DMS53 (cell line): ENCODE data around the gene PLA2G12A.

Source experiments
- DNase-seq: peaks from one replicate; lab custom pipeline; 2025; lab: John Stamatoyannopoulos, UW

Gene PLA2G12A

GRCh38 chr4:109729718-109730618 is at the start of gene PLA2G12A:
PLA2G12A (minus strand) TSS chr4:109730070; CDS start chr4:109729809, 261 bp downstream.
- DNase-seq, result peak; percentile 95

DNA sequence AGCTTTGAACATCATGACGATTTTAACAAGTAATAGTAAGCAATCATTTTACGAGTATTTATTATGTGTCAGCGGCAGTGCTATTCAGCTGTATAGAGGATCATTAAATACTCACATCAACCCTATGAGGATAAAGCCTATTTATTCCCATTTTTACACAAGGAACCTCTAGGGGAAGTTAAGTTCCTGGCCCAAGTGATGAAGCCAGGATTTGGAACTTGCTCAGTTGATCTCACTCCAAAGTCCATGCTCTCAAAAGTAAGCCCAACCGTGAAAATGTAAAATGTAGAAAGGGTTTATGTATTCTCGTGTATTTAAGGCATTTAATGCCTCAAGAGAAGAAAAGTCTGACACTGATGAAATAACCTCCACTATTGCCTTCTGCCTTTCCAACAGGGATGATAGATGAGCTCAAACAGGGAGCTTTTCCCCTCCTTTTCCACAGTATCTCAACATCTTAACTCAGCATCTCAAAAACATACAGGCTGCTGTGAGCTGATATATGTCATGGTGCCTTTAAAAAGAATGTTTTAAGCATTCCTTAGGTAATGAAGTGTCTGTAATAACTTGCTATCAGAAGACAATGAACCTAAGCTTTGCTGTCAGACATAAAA is 35.0 kb upstream of the PLA2G12A start:
- DNase-seq, result no peak

DNA sequence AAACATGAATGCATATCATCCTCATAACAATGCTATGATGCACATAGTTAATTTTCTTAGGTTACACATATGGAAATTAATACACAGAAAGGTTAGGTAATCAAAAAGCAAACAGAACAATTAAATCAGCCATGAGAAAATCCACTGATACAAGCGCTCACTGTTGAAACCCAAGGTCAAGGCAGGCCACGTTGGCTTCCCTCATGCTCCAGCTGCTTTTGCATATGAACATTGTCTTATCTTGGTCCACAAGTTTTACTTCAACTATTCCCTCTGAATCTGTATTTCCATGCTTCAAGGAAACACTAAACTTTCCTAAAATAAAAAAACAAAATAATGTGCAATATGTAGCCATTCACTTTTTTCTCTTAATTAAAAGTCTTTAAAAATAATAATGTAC is 34.5 kb upstream of the PLA2G12A start:
- peak; percentile 15 for DNase-seq

GRCh38 chr4:109760682-109761081 is 30.8 kb upstream of the PLA2G12A start:
- no peak for DNase-seq

DNA sequence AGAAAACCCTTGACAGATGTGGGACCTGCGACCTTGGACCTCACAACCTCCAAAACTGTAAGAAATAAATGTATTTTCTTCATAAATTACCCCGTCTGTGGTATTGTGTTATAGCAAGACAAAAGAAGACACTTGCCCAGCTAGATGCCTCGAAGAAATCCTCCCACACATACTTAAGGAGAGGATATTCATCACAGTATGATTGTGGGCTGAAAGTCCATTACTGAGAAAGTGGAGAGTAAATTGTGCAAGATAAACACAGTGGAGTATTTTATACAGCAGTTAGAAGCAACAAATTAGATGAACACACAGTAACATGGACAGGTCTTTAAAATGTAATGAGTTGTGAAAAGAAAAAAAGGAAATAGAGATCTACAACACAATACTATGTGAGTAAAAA is 25.8 kb upstream of the PLA2G12A start:
- no peak for DNase-seq

GRCh38 chr4:109754093-109754857 is 24.4 kb upstream of the PLA2G12A start:
- no peak for DNase-seq

DNA sequence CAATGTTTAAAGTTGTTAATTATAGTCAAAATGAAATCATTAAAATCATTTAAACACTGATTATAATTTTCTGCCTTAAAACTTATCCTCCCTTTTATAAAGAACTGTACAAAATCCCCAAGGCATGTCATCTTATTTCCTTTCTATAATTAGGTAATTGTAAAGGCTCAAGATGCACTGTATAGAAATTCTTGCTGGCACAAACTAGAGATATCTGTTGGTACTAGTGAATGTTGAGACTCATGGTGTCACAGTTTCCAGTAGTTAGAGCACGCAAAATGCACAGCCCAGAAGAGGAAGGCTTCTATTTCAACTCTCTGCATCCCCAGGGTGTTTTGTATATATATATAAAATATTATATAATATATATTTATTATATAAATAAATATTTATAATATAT is 22.7 kb upstream of the PLA2G12A start:
- DNase-seq, result no peak

GRCh38 chr4:109751852-109752251 is 22.0 kb upstream of the PLA2G12A start:
- no peak for DNase-seq

DNA sequence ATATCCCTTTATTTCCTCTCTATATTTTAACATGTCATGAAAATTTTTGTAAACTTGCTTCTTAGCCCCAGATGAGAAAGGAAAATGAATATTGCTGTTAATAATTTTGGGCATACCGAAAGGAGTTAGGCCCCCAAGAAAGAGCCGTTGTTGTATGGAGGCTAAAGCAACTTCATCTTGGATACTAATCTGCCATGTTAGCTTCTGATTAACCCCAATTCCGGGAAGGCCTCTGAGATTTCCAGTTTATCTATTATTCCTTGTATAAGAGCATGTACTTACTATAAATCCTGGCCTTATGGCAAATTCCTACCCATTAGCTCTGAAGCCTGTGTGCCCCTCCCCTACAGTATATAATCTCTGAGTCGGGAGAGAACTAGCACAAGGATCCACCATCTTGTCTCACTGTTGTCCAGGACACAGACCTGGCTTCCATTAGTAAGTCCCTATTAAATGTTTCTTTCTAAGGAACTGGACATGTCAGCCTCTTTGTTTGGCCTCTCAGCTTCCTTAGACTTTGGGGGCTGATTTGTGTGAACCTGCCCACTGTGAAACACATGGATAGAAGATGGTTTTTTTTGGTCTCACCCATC is 20.9 kb upstream of the PLA2G12A start:
- DNase-seq, result no peak

DNA sequence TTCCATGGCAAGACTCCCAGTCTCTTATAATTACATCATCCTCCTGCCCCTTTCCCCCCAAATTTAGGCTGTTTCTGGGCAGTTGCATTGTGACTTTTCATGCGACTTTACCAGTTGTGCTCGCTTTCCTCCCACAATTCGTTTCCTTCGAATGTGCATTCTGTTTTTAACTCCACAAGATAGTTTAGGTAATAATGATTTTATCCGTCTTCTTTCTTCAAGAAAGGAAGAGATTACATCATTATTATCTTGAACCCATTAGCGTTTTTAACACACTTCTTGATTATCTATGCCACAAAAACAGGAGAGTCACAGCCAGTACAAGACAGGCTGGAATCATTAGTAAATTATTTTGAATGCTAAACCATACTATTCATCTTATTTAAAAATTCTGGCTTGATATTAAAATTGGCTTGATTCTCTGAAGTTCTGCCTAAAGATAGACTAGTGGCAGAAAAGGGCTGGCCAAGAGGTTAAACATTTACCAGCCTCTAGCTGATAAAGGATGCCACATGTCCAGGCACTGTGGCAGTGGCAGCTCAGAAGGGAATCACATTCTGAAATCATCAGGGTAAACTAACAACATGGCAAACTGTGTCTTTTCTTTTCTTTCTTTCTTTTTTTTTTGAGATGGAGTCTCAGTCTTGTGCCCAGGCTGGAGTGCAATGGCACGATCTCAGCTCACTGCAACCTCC is 19.7 kb upstream of the PLA2G12A start:
- DNase-seq, result no peak

- no peak for DNase-seq
Measured at GRCh38 chr4:109748114-109748513, 18.2 kb upstream of the PLA2G12A start.

DNA sequence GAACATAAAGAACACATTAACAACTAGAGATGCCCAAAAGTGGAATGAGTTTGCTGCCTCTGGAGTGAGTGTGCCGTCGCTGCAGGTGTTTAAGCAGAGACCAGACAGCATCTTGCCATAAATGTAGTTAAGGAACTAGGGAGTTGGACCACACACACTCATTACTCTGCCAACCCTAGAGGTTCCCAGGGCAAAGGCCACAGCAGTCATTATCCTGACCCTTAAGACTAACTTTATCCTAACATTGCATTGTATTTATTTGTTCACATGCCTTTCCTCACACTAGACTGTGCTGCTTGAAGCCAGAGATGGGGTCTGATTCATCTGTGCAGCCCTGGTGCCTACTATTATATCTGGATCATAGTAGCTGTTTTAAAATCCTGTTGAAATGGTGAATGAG is 16.9 kb upstream of the PLA2G12A start:
- DNase-seq, result no peak

DNA sequence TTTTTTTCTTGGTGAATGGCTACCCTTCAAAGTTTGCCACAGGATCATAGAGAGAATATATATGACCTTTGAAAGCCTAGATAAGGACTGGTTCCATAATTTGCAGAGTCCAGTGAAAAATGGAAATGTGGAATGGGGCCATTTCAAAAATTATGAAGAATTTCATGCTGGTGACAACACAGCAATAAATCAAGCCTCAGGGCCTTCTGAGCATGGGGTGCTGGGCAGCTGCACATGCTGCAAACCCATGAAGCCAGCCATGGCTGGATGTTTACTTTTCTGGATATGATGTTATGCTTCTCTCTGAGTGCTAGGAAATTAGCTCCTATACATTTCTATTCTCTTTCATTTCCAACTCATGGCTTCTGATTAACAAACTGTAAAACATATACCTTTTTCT is 16.0 kb upstream of the PLA2G12A start:
- no peak for DNase-seq

GRCh38 chr4:109739547-109739946 is 9.7 kb upstream of the PLA2G12A start:
- DNase-seq, result no peak

GRCh38 chr4:109738104-109738872 is 8.4 kb upstream of the PLA2G12A start:
- DNase-seq, result no peak

DNA sequence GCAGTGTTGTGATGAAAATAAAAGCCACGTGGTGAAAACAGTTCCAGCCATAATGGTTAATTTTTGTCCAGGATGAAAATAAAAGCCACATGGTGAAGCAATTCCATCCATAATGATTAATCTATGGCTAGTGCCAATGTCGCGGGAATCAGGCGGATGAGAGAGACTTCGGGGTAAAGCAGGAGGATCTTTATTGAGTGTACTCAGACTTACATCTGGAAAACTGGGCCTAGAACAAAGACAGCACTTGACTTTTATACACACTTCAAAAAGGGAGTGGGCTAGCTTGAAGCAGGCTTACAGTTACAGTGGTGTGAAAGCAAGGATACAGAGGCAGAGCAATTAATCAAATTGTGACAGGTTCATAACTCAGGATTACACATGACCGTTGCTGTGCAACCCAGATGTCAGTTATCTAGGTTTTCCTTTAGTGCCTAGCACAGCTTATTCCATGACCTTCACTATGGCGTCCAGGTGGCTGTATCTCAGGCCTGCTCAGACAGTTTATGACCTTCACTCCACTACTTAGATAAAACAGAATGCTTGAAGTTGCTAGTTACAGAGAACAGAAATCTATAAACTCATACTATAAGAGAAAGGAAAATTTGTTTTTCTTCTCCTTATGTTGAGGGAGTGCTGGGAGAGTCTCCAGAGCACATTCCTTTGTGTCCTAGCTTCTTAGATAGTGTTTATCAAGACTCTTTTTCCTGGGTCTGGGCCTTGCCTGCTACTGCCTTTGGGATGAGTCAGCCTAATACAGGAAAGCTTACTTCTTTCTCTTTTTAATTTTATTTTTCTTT is 5.9 kb upstream of the PLA2G12A start:
- peak; percentile 51 for DNase-seq

DNA sequence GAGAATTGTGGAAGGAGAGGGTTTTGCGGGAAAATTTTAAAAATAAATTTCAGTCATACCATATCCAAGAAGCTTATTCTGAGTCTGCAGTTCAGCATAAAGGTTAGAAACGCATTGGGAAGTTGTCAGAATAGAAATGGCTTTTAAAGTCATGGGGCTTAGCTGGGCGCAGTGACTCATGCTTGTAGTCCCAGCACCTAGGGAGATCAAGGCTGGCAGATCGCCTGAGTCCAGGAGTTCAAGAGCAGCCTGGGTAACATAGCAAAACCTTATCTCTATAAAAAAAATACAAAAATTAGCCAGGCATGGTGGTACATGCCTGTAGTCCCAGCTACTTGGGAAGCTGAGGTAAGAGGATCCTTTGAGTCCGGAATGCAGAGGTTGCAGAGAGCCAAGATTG is 3.9 kb upstream of the PLA2G12A start:
- DNase-seq, result no peak

DNA sequence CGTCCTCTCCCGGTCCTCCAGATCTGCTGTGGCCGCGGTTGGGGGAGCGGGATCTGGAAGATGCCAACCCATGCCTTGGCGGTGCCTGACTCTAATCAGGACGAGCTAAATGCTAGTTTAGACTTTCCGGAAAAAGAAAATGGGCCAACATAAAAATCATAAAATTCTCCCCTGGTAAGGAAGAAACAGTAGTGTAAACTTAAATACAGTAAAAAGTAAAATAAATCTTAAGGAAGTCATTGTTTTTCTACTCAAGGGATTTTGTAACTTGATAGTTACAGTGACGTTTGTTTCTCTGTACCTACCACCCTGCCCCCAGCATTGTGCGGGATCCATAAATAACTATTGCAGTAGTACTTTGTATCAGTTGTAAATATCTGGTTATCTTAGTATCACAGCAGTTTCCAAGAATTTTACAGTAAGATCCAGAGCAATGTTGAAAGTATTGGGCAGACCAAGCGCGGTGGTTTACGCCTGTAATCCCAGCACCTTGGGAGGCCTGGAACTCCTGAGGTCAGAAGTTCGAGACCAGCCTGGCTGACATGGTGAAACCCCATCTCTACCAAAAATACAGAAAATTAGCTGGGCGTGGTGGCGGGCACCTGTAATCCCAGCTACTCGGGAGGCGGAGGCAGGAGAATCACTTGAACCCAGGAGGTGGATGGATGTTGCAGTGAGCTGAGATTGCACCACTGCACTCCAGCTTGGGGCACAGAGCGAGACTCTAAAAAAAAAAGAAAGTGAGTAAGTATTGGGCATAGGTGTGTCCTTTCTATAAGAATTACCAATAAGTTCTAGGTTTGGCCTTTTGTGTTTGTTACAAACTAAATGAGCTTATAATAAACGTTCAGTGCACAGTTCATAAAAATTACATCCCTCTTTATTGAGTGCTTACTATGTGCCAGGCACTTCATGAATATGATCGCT is 1.0 kb upstream of the PLA2G12A start:
- DNase-seq, result peak; percentile 26

DNA sequence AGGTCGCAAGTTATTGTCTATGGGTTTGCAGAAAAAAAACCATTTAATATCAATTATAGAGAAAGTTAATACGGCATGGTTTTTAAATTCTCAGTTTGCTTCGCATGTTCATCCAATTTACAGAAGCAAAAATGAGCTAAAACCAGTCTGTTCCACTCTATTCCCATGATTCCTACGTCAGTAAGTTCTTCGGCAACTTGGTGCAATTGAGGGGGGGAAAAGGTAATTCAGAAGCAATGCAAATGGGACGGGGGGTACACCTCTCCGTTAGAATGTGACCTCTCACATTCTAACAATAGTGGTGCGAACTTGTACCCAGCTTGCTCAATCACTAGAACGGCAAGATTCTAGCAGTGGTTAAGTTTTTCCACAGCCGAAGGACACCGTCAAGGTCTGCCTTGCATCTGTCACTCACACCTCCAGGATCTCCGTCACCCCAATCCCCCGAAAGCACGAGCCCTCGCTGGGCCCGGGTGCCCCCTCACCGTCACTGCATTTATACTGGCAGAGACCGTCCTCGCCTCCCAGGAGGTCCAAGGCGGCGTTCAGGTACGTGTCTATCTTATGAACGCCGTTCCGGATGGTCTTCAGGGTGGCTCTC is 653 bp downstream of the PLA2G12A start:
- DNase-seq, result peak; percentile 43
